ENCODE measurements around the gene SLC6A5. TPM values are rescaled to one million over a fixed set of nuclear protein-coding genes. Genes with fewer than 3 reads are reported as not detected.

SLC6A5 gene
- total and polyA plus RNA-seq, 10 of the 15 experiments (the other 5 are each of a cell fraction or from before 2014, with no cell fraction given), result 0.01 TPM; not detected in 9

DNA sequence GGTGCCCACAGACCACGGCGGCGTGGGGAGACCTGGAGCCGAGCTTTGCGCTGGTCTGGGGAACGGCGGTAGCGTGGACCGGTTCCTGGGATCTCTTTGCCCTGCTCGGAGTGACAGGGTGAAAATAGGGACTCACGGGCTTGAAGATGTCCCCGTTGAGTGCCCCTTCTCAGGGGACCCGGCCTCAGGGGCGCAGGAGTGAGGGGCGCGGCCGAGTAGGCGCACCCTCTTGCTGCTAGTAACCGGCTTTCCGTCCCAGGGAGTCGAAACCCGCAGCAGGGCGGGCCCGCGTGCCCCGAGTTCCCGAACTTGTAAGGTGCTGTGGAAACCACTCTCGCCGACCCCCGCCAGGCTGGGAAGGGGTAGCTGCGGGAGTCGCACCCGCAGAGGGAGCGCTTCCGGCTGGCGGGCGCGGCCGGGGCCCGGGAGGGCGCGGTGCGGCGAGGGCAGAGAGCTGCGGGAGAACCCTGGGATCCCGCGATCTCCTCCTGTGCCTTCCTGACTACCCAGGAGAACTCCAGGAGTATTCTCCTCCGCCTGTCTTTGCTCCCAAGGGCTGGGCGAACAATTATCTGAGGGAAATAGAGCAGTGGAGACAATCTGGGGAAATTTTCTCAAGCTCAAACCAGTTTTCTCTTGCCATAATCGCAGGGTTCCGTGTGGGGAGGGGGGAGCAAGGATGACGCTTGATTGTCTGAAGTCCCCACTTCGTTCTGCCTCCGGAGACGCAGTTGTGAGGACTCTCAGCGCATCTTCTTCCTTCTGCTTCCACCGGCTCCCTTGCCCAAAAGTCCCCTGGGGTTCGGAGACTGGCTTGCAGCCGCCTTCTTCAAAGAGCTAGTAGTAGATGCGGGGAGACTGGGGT lies 70.6 kb downstream of the SLC6A5 start:
- ChIA-PET POLR2A (no interaction called here), CTCF (interaction anchor here (0.6 to 5.1 kb wide), 2 partner anchors 20 to 29 kb away, joined by 3 to 46 read pairs; no protein-coding TSS in a partner anchor), RAD21 (ENCODE audit: unreplicated experiment) (no interaction called here), SMC1A (ENCODE audit: uncharacterized antibody, unreplicated experiment) (no interaction called here)
- in situ Hi-C loops (cut with MboI), result no loop called here
- DNase-seq (ENCODE audit: low read depth, low spot score) (no peak), FAIRE-seq (no peak), ATAC-seq (no peak)
- TF ChIP-seq NFYA (IDR thresholded peaks at IDR 0.05; ENCODE audit: borderline replicate concordance, low read depth, low read length) (no peak), JUNB (IDR thresholded peaks at IDR 0.05) (no peak), NFIC (IDR thresholded peaks at IDR 0.05; ENCODE audit: low read depth, low read length) (no peak), ESRRA (IDR thresholded peaks at IDR 0.05; ENCODE audit: low read length) (no peak), ATF7 (IDR thresholded peaks at IDR 0.05; ENCODE audit: low read depth) (no peak), SMARCA5 (IDR thresholded peaks at IDR 0.05) (no peak), ASH2L (IDR thresholded peaks at IDR 0.05; ENCODE audit: borderline replicate concordance, low read depth) (no peak), IKZF1 (conservative IDR thresholded peaks at IDR 0.05) (no peak), ZZZ3 (IDR thresholded peaks at IDR 0.05; ENCODE audit: control insufficient read depth, insufficient read length, low read depth) (no peak), BCL11A (IDR thresholded peaks at IDR 0.05; ENCODE audit: low read depth, low read length) (no peak), BACH1 (IDR thresholded peaks at IDR 0.05; ENCODE audit: borderline replicate concordance) (no peak)
- TF ChIP-seq, protein P1, sequence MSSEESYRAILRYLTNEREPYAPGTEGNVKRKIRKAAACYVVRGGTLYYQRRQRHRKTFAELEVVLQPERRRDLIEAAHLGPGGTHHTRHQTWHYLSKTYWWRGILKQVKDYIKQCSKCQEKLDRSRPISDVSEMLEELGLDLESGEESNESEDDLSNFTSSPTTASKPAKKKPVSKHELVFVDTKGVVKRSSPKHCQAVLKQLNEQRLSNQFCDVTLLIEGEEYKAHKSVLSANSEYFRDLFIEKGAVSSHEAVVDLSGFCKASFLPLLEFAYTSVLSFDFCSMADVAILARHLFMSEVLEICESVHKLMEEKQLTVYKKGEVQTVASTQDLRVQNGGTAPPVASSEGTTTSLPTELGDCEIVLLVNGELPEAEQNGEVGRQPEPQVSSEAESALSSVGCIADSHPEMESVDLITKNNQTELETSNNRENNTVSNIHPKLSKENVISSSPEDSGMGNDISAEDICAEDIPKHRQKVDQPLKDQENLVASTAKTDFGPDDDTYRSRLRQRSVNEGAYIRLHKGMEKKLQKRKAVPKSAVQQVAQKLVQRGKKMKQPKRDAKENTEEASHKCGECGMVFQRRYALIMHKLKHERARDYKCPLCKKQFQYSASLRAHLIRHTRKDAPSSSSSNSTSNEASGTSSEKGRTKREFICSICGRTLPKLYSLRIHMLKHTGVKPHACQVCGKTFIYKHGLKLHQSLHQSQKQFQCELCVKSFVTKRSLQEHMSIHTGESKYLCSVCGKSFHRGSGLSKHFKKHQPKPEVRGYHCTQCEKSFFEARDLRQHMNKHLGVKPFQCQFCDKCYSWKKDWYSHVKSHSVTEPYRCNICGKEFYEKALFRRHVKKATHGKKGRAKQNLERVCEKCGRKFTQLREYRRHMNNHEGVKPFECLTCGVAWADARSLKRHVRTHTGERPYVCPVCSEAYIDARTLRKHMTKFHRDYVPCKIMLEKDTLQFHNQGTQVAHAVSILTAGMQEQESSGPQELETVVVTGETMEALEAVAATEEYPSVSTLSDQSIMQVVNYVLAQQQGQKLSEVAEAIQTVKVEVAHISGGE (CRISPR knock-in tag; IDR thresholded peaks at IDR 0.05), result no peak
- TF ChIP-seq, protein P2, sequence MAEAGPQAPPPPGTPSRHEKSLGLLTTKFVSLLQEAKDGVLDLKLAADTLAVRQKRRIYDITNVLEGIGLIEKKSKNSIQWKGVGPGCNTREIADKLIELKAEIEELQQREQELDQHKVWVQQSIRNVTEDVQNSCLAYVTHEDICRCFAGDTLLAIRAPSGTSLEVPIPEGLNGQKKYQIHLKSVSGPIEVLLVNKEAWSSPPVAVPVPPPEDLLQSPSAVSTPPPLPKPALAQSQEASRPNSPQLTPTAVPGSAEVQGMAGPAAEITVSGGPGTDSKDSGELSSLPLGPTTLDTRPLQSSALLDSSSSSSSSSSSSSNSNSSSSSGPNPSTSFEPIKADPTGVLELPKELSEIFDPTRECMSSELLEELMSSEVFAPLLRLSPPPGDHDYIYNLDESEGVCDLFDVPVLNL (IDR thresholded peaks at IDR 0.05; ENCODE audit: low read depth, low read length), result no peak
- TF ChIP-seq, protein P3, sequence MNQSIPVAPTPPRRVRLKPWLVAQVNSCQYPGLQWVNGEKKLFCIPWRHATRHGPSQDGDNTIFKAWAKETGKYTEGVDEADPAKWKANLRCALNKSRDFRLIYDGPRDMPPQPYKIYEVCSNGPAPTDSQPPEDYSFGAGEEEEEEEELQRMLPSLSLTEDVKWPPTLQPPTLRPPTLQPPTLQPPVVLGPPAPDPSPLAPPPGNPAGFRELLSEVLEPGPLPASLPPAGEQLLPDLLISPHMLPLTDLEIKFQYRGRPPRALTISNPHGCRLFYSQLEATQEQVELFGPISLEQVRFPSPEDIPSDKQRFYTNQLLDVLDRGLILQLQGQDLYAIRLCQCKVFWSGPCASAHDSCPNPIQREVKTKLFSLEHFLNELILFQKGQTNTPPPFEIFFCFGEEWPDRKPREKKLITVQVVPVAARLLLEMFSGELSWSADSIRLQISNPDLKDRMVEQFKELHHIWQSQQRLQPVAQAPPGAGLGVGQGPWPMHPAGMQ (IDR thresholded peaks at IDR 0.05; ENCODE audit: borderline replicate concordance), result no peak
- TF ChIP-seq, protein P4, sequence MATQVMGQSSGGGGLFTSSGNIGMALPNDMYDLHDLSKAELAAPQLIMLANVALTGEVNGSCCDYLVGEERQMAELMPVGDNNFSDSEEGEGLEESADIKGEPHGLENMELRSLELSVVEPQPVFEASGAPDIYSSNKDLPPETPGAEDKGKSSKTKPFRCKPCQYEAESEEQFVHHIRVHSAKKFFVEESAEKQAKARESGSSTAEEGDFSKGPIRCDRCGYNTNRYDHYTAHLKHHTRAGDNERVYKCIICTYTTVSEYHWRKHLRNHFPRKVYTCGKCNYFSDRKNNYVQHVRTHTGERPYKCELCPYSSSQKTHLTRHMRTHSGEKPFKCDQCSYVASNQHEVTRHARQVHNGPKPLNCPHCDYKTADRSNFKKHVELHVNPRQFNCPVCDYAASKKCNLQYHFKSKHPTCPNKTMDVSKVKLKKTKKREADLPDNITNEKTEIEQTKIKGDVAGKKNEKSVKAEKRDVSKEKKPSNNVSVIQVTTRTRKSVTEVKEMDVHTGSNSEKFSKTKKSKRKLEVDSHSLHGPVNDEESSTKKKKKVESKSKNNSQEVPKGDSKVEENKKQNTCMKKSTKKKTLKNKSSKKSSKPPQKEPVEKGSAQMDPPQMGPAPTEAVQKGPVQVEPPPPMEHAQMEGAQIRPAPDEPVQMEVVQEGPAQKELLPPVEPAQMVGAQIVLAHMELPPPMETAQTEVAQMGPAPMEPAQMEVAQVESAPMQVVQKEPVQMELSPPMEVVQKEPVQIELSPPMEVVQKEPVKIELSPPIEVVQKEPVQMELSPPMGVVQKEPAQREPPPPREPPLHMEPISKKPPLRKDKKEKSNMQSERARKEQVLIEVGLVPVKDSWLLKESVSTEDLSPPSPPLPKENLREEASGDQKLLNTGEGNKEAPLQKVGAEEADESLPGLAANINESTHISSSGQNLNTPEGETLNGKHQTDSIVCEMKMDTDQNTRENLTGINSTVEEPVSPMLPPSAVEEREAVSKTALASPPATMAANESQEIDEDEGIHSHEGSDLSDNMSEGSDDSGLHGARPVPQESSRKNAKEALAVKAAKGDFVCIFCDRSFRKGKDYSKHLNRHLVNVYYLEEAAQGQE (IDR thresholded peaks at IDR 0.05; ENCODE audit: low read depth, low read length), result no peak
- intact Hi-C loops (cut with micrococcal nuclease; ENCODE audit: unreplicated experiment), result loop anchor here (5.0 kb wide), 1 partner anchor 543 kb away; no protein-coding TSS in a partner anchor
- Histone ChIP-seq H3K79me2 (ENCODE audit: control insufficient read depth, insufficient read depth, low read length) (no peaks in the 10 kb centered on the region), H2AFZ (ENCODE audit: control insufficient read depth, low read depth, low read length) (no peak overlapping the region), H3K27ac (ENCODE audit: control insufficient read depth, insufficient read depth) (no peak overlapping the region), H3K4me1 (ENCODE audit: control insufficient read depth, insufficient read depth, low read length) (no peaks in the 10 kb centered on the region), H3K9me3 (replicated peaks; ENCODE audit: control insufficient read depth, insufficient read depth, low read length) (no peaks in the 10 kb centered on the region), H3K36me3 (ENCODE audit: control insufficient read depth in 2 of 2, insufficient read depth in 2 of 2, low read length in 1 of 2) (no peaks in the 10 kb centered on the region), H3K4me2 (ENCODE audit: control insufficient read depth, insufficient read depth) (no peak overlapping the region), H3K4me3 (no peak overlapping the region), H3K27me3 (replicated peaks in 1 of 2; ENCODE audit: control insufficient read depth in 2 of 2, insufficient read depth in 2 of 2, low read length in 1 of 2) (peaks cover 10 to 13% of the 10 kb centered on the region in 2 experiments), H3K9ac (ENCODE audit: control insufficient read depth, insufficient read depth, low read length) (no peak overlapping the region), H4K20me1 (ENCODE audit: control insufficient read depth, insufficient read depth) (no peaks in the 10 kb centered on the region)
- no TSS peak for BruUV-seq (replicated peaks)
- 4% methylated on average over 57 of the region's 60 CpGs for WGBS (ENCODE audit: insufficient coverage, insufficient replicate concordance, low lambda C conversion rate, missing lambda C conversion rate)

All from GM12878 (cell line).